ENCODE results near the gene SUCLG2. TPM values are rescaled to one million over a fixed set of nuclear protein-coding genes. Genes with fewer than 3 reads are reported as not detected.

SUCLG2 gene
- total RNA-seq, 1 donor: 1.3 TPM

GRCh38 chr3:67401921-67402320 is 252.5 kb downstream of the SUCLG2 start:
- DNase-seq (ENCODE audit: low read depth in 2 of 3, low spot score in 2 of 3): no peak

DNA sequence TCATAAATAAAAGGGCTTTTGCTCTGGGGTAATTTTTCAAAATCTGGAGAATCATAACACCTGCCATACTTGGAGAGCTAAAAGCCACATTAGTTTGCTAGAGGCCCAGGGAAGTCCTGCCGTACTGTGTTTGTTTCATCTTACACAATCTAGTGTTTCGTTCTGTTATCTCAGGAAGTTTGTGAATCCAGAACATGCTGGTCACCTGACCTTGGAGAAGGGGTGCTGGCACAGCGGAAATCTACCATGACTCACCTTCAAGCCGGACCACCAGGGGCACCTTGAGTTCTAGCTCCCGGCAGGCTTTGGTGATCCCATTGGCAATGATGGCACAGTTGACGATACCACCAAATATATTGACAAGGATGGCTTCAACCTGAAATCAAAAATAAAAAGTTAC is 253.9 kb downstream of the SUCLG2 start:
- DNase-seq (ENCODE audit: low read depth in 2 of 3, low spot score in 2 of 3): no peak

DNA sequence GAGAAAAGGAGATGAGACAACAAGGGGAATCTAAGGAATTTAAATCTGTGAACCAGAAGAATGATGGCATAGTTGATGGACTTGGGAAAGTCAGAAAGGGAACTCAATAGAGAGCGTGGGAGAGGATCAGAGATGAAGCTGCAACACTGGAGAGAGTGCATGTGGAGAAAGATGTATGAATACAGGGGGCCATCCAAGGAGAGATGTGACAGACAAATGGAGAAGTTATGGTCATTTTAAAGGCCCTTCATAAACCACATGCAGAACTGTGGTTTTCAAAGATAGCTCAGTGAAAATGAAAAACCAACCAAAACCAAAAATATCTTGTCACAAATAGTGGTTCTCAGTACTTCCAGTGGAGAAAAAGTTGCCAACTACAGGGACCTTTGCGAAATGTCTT is 265.2 kb downstream of the SUCLG2 start:
- peak in 1 of 3 donors; percentile 4 for DNase-seq (ENCODE audit: low read depth in 2 of 3, low spot score in 2 of 3)

DNA sequence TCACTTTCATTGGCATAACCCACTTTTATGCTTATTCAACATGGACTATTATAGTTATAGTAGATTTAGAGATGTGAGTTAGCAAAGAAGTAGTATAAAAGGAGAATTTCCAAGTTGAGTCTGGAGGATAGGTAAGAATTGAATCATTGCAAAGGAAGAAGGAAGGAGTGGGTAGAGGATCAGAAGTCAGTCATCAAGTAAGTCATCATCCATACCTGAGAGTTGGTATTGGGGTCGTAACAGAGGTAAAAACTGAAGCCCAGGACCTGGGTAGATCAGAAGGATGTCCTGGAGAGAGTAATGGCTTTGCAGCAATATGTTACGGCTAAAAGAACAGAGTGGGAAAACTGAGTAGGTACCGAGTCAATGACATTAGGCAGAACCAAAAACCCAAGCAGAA is 265.7 kb downstream of the SUCLG2 start:
- no peak for DNase-seq (ENCODE audit: low read depth in 2 of 3, low spot score in 2 of 3)

- no peak for DNase-seq (ENCODE audit: low read depth in 2 of 3, low spot score in 2 of 3)
Observed at GRCh38 chr3:67386451-67386850, 268.0 kb downstream of the SUCLG2 start.

DNA sequence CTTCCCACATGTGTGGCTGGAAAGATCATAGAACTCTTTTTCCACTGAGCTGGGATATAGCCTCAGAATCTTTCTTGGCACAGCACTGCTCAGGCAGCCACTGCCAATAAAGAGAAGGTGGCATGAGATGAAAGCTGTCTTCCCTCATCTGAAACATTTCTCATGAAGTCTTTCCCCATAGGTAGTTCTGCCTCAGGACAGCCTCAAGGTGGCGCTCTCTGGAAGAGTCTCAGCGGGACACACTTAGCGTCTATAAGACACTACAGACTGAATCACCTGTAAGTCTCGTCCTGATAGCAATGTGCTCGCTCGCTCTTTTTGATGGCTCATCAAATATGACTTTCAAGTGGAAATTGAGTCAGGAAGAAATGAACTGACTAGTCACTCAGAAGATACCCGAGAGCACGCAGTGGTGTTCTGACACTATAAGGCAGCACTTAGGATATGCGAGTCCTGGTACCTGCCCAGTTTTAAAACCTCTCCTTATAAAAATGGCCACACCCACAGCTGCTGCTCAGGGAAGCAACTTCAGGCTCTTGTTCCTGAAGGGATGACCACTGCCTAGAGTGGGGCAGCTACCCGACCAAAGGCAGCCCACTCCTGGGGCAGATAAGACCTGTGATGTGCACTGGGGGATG is 269.5 kb downstream of the SUCLG2 start:
- DNase-seq (ENCODE audit: low read depth in 2 of 3, low spot score in 2 of 3): peak in 1 of 3 donors; percentile 51

- DNase-seq (ENCODE audit: low read depth in 2 of 3, low spot score in 2 of 3): no peak
Observed at GRCh38 chr3:67384016-67384415, 270.4 kb downstream of the SUCLG2 start.

GRCh38 chr3:67383379-67383778 is 271.0 kb downstream of the SUCLG2 start:
- DNase-seq (ENCODE audit: low read depth in 2 of 3, low spot score in 2 of 3): no peak

GRCh38 chr3:67382536-67382935 is 271.9 kb downstream of the SUCLG2 start:
- DNase-seq (ENCODE audit: low read depth in 2 of 3, low spot score in 2 of 3): no peak

DNA sequence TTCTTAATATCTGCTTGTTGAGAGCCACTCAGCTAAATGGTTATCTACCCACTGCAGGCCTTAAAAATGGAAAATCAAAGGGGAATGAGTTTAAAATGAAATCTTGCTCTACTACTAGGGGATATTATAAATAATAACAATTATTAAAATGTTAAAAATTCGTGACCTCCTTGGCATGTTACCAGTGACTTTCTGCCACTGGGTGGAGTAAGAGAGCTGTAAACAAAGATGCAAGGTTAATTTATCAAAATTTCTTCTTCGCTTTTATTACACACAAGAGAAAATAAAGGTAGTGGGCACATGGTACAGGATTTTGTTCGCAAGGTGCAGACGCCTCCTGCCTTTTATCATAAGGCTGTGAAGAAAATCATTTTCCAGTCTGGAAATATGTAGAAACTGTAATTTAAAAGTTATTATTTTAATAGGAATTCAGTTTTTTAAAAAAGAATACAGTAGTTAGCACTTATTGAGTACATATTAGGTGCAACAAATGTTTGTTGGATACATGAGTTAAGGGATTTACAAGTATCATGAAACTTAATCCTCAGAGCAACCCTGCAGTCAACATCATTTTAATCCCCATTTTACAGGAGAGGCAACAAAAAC is 272.6 kb downstream of the SUCLG2 start:
- DNase-seq (ENCODE audit: low read depth in 2 of 3, low spot score in 2 of 3): peak in 1 of 3 donors; percentile 50

DNA sequence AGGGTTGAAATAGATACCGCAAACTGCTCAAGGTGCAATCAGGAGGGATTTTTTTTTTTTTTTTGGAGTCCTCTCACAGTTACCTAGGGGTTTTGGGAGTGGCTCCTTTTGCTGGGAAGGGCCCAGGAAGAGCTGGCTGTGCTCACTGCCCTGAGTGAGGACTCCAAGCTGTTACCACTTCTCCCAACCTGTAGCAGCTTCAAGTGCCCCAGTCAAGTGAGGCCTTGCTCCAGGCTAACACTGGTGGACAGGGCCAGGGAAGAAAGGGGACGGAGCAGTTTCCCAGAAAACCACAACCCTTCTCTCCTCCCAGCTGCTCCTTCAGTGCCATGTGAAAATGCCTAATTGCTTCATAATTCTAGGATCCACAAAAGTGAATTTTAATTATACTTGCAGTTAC is 274.3 kb downstream of the SUCLG2 start:
- DNase-seq (ENCODE audit: low read depth in 2 of 3, low spot score in 2 of 3): no peak

GRCh38 chr3:67377299-67377698 is 277.1 kb downstream of the SUCLG2 start:
- DNase-seq (ENCODE audit: low read depth in 2 of 3, low spot score in 2 of 3): no peak

DNA sequence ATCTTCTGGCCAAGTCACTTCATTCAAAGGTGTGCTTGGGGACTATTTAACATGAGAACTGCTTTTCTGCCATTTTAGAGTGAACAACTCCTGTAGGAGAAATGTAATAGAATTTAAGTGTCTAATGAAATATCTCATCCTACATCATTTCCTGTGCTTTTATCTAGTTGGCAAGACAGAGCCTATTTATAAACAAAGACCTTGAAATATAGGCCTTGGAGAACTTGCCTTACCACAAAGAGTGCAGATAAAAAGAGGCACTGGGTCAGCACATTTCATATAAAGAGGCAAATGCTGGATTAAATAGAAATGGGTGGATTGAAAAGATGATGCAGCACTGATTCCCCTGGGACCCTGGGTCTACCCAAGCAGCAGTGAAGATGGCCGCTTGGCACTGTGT is 278.0 kb downstream of the SUCLG2 start:
- no peak for DNase-seq (ENCODE audit: low read depth in 2 of 3, low spot score in 2 of 3)

DNA sequence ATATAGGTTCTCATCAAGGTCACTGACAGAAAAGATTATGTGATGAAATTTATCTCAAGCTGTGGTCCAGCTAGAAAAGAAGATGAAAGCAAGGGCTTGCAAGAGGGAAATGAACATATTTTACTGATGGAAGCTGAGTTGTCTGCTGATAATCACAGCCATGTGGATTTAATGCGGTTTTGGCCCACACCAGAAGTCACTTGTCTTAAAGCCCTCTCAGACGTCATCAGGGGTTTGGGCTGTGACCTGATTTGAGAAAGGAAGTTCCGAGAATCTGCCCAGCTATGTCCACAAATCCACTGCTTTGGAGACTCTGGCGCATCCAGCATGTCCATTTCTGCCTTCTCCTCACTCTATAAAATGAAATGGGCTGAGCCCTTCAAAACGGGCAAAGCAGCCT is 278.4 kb downstream of the SUCLG2 start:
- no peak for DNase-seq (ENCODE audit: low read depth in 2 of 3, low spot score in 2 of 3)

GRCh38 chr3:67362686-67363085 is 291.7 kb downstream of the SUCLG2 start:
- DNase-seq (ENCODE audit: low read depth in 2 of 3, low spot score in 2 of 3): peak in 2 of 3 donors; percentile 58 to 63

DNA sequence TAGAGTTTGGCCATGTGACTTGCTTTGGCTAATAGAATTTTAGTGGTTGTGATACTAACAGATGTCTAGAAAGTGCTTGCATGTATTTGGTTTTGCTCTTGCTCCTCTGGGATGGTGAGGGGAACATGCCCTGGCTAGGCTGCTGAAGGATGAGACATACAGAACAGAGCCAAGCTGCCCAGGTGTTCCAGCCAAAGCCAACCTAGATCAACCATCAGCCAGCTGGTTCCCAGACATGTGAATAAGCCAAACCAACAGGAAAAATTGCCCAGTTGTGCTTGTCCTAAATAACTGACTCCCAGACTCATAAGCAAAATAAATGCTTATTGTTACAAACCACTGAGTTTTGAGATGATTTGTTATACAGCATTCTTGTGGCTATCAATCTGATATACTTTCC is 292.6 kb downstream of the SUCLG2 start:
- DNase-seq (ENCODE audit: low read depth in 2 of 3, low spot score in 2 of 3): no peak

DNA sequence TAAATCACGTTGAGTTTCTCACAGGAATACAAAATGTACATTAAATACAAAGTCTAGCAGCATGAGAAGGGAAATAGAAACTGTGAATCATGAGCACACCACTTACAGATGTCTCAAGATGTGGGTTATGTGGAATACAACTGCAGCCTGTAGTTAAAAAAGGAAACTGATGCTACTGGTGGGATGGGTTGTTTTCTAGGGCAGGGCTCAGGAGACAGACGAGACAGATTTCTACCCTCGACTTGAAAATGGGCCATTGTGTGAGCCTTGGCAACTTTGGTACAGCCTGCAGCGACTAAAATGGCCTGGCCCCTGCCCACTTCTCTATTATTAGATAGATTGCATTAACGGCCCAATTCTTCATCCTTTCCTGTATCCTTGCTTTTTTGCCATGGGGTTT is 293.1 kb downstream of the SUCLG2 start:
- DNase-seq (ENCODE audit: low read depth in 2 of 3, low spot score in 2 of 3): no peak

DNA sequence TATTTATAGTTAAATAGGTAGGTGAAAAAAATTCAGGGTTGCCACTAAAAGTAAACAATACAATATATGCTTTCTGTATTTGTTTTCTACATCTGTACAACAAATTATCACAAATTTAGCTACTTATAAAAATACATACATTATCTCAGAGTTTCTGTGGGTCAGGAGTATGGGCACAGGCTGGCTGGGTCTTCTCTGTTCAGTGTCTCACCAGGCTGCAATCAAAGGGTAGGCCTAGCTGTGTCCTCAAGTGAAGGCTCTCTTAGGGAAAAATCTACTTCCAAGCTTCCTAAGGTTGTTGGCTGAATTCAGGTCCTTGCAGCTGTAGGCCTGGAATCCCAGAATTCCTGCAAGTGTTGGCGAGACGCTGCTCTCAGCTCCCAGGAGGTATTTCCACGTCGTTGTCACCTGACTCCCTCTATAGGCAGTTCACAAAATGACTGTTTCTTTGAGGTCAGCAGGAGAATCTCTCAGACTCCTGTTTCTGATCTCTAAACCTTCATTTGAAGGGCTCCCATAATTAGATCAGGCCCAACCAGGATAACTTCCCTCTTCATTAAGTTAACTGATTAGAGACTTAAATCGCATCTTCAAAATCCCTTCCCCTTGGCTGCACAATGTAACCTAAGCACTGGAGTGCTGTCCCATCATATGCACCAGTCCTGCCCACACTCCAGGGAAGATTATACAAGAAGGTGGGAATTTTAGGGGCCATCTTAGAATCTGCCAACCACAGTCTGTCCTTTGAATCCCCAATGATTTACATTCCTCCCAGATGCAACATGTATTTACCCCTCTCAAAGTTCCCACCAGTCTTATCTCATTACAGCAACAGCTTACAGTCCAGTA is 296.6 kb downstream of the SUCLG2 start:
- peak in 1 of 3 donors; percentile 13 for DNase-seq (ENCODE audit: low read depth in 2 of 3, low spot score in 2 of 3)

DNA sequence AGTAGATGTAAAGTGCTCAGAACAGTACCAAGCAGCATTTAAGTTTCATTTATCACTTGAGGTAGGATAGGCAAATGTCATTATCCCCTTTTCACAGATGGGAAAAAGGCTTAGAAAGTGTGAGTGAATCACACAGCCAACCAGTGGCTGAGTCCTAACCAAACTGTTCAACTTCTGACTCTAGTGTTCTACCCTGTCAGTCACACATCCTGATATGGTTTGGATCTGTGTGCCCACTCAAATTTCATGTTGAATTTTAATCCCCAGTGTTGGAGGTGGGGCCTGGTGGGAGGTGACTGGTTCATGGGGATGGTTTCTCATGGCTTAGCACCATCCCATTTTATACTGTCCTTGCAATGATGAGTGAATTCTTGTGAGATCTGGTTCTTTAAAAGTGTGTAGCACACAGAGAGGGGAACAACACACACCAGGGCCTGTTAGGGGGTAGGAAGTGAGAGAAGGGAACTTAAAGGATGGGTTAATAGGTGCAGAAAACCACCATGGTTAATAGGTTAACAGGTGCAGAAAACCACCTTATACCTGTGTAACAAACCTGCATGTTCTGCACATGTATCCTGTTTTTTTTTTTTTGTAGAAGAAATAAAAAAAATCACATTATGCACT is 304.7 kb downstream of the SUCLG2 start:
- no peak for DNase-seq (ENCODE audit: low read depth in 2 of 3, low spot score in 2 of 3)

- no peak for DNase-seq (ENCODE audit: low read depth in 2 of 3, low spot score in 2 of 3)
Observed at GRCh38 chr3:67346081-67346480, 308.3 kb downstream of the SUCLG2 start.

- peak in 1 of 3 donors; percentile 63 for DNase-seq (ENCODE audit: low read depth in 2 of 3, low spot score in 2 of 3)
Observed at GRCh38 chr3:67335813-67336212, 318.6 kb downstream of the SUCLG2 start.
